ENCODE data around the gene METTL27. TPM values are rescaled to one million over a fixed set of nuclear protein-coding genes. Genes with fewer than 3 reads are reported as not detected.
"Not testable (repeated sequence)": the region's sequence is repeated elsewhere in the genome, so short reads cannot be mapped to it uniquely, and the experiment has no call there.

Gene METTL27
- polyA plus RNA-seq, 1 donor from 2014 or later: 2.4 TPM

DNA sequence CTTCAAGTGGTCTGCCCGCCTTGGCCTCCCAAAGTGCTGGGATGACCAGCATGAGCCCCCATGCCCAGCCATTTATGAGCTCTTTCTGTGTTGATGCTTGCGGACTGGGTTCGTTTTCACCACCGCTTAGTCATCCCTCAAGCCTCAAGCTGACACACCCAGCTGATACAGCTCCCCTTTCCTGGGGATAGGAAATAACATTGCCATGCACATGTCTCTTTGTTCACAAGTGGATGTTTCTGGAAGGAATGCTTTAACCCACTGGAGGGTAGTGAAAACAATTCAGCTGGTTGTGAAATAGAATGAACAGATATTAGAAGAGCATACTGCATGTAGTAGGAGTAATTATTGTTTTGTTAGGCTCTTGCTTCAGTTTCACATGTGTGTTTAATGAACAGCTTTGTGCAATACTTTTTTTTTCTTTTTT is 8.5 kb upstream of the METTL27 start:
- H3K36me3 ChIP-seq (ENCODE audit: insufficient read depth, low read length): no peaks in the 10 kb centered on the region

DNA sequence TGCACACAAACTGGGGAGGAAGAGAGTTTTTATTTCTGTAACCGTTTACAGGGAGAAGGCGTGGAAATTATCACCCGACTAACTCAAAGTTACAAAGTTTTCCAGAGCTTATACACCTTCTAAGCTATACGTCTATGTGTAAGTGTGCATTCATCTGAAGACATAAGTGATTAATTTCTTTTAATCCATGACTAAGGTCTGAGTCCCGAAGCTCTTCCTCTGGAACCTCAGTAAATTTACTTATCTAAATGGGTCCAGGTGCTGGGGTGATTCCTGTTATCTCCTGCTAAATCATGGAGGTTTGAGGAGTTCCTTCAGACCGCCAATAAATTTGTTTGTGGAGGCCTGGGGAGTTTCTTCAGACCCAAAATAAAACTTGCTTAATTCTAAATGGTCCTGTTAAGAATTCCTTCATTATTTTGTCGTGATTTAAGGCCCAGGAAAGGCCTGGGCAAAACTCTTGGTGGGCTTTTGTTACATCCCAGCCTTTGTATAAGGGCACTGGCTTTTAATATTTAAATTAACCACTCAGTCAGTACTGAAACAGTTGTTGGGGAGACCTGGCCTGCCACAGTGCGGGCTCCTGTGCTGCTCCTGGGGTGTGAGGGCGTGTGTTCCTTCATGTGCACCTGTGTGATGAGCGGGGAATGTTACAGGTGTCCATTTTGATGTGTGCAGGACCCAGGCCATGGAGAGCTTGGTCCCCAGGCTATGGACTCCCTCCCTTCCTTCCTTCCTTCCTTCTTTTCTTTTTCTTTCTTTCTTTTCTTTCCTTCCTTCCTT is 5.8 kb upstream of the METTL27 start:
- no peaks in the 10 kb centered on the region for H3K79me2 ChIP-seq (replicated peaks; ENCODE audit: insufficient read depth, low read length)
- no peak overlapping the region for H3K4me3 ChIP-seq (ENCODE audit: low read length)
- H2AFZ ChIP-seq (ENCODE audit: low read depth, low read length): no peak overlapping the region
- TF ChIP-seq POLR2AphosphoS5 (IDR thresholded peaks at IDR 0.05): no peak
- no peak for TF ChIP-seq RAD21 (conservative IDR thresholded peaks at IDR 0.05)
- TF ChIP-seq TAF1 (IDR thresholded peaks at IDR 0.05; ENCODE audit: low read depth): no peak
- TF ChIP-seq REST (IDR thresholded peaks at IDR 0.05; ENCODE audit: borderline replicate concordance): no peak
- TF ChIP-seq EP300 (conservative IDR thresholded peaks at IDR 0.05; ENCODE audit: poor library complexity, severe bottlenecking): no peak
- no peak for TF ChIP-seq CTCF (IDR thresholded peaks at IDR 0.05; ENCODE audit: poor library complexity, severe bottlenecking)
- TF ChIP-seq MXI1 (conservative IDR thresholded peaks at IDR 0.05; ENCODE audit: poor library complexity, severe bottlenecking): no peak
- TF ChIP-seq SMC3 (conservative IDR thresholded peaks at IDR 0.05; ENCODE audit: poor library complexity): no peak
- TF ChIP-seq EZH2 (IDR thresholded peaks at IDR 0.05; ENCODE audit: borderline replicate concordance, insufficient read depth, low read length, poor library complexity, severe bottlenecking): no peak
- H3K4me2 ChIP-seq (ENCODE audit: low read length): no peak overlapping the region
- no peaks in the 10 kb centered on the region for H3K9me2 ChIP-seq (ENCODE audit: insufficient read depth, low read length)
- H3F3A ChIP-seq (ENCODE audit: insufficient read depth, low read length, poor library complexity, severe bottlenecking): no peaks in the 10 kb centered on the region
- no peaks in the 10 kb centered on the region for H4K20me1 ChIP-seq (ENCODE audit: insufficient read depth)
- H3K9ac ChIP-seq (ENCODE audit: low read length): no peak overlapping the region
- no peak overlapping the region for H3K27ac ChIP-seq (ENCODE audit: low read length)
- H3K27me3 ChIP-seq (ENCODE audit: insufficient read depth, low read depth, low read length): no peaks in the 10 kb centered on the region
- no peaks in the 10 kb centered on the region for H3K9me3 ChIP-seq (ENCODE audit: low read length)
- H3K36me3 ChIP-seq (ENCODE audit: insufficient read depth, low read length): no peaks in the 10 kb centered on the region

More for the DNA sequence above, 8.5 kb upstream of the METTL27 start:
- H2AFZ ChIP-seq (ENCODE audit: low read depth, low read length): no peak overlapping the region
- no peaks in the 10 kb centered on the region for H3K79me2 ChIP-seq (replicated peaks; ENCODE audit: insufficient read depth, low read length)
- TF ChIP-seq MXI1 (conservative IDR thresholded peaks at IDR 0.05; ENCODE audit: poor library complexity, severe bottlenecking): no peak
- TF ChIP-seq RAD21 (conservative IDR thresholded peaks at IDR 0.05): no peak
- TF ChIP-seq TAF1 (IDR thresholded peaks at IDR 0.05; ENCODE audit: low read depth): no peak
- TF ChIP-seq EP300 (conservative IDR thresholded peaks at IDR 0.05; ENCODE audit: poor library complexity, severe bottlenecking): no peak
- TF ChIP-seq POLR2AphosphoS5 (IDR thresholded peaks at IDR 0.05): no peak
- TF ChIP-seq SMC3 (conservative IDR thresholded peaks at IDR 0.05; ENCODE audit: poor library complexity): no peak
- no peak for TF ChIP-seq EZH2 (IDR thresholded peaks at IDR 0.05; ENCODE audit: borderline replicate concordance, insufficient read depth, low read length, poor library complexity, severe bottlenecking)
- no peak overlapping the region for H3K4me3 ChIP-seq (ENCODE audit: low read length)
- no peaks in the 10 kb centered on the region for H3K9me2 ChIP-seq (ENCODE audit: insufficient read depth, low read length)
- H3K4me2 ChIP-seq (ENCODE audit: low read length): no peak overlapping the region
- no peaks in the 10 kb centered on the region for H4K20me1 ChIP-seq (ENCODE audit: insufficient read depth)
- H3K9ac ChIP-seq (ENCODE audit: low read length): no peak overlapping the region
- H3K27me3 ChIP-seq (ENCODE audit: insufficient read depth, low read depth, low read length): no peaks in the 10 kb centered on the region
- no peaks in the 10 kb centered on the region for H3F3A ChIP-seq (ENCODE audit: insufficient read depth, low read length, poor library complexity, severe bottlenecking)
- no peak overlapping the region for H3K27ac ChIP-seq (ENCODE audit: low read length)
- H3K9me3 ChIP-seq (ENCODE audit: low read length): no peaks in the 10 kb centered on the region

DNA sequence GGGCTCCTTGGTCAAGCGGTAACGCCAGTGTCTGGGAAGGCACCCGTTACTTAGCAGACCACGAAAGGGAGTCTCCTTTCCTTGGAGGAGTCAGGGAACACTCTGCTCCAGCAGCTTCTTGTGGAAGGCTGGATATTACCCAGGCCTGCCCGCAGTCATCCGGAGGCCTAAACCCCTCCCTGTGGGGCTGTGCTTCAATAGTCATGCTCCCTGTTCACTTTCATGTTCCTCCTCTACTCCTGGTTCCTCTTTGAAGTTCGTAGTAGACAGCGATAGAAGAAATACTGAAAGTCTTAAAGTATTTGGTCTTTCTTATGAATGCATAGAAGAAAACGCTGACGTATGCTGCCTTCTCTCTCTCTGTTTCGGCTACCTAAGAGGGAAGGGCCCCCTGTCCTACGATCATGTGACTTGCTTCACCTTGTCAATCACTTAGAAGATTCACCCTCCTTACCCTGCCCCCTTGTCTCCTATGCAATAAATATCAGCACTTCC is 3.4 kb upstream of the METTL27 start:
- not testable (repeated sequence) for H3K4me3 ChIP-seq (ENCODE audit: low read length); H3K36me3 ChIP-seq (ENCODE audit: insufficient read depth, low read length); H3K27ac ChIP-seq (ENCODE audit: low read length); H3K9ac ChIP-seq (ENCODE audit: low read length); H3F3A ChIP-seq (ENCODE audit: insufficient read depth, low read length, poor library complexity, severe bottlenecking); H3K4me2 ChIP-seq (ENCODE audit: low read length); H3K27me3 ChIP-seq (ENCODE audit: insufficient read depth, low read depth, low read length); H4K20me1 ChIP-seq (ENCODE audit: insufficient read depth); H2AFZ ChIP-seq (ENCODE audit: low read depth, low read length); H3K79me2 ChIP-seq (replicated peaks; ENCODE audit: insufficient read depth, low read length); H3K9me2 ChIP-seq (ENCODE audit: insufficient read depth, low read length); H3K9me3 ChIP-seq (ENCODE audit: low read length)

Data from neural cell (in vitro differentiated cells).